Stromal cell of bone marrow (primary cell): ENCODE data around the gene CANT1.
"Not testable (repeated sequence)": the region's sequence is repeated elsewhere in the genome, so short reads cannot be mapped to it uniquely, and the experiment has no call there.

Experiments
- DNase-seq: peaks from one replicate; pipeline ENCODE4 v3.0.0-alpha.2; 2012; ENCODE audit warnings: low read depth

Gene CANT1

DNA sequence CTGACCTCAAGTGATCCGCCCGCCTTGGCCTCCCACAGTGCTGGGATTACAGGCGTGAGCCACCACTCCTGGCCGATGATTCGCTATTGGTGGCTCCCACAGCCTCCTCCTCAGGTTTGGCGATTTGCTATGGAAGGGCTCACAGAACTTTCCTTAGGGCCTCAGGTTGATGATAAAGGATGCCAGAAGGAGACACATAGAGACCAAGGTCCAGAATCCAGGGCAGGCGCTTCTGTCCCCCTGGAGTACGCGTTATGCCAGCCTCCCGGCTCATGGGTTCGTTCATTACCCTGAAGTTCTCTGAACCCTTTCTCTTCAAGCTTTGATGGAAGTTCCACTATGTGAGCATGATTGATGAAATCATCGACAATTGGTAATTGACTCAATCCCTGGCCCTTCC lies 49.8 kb downstream of the CANT1 start:
- DNase-seq: no peak

DNA sequence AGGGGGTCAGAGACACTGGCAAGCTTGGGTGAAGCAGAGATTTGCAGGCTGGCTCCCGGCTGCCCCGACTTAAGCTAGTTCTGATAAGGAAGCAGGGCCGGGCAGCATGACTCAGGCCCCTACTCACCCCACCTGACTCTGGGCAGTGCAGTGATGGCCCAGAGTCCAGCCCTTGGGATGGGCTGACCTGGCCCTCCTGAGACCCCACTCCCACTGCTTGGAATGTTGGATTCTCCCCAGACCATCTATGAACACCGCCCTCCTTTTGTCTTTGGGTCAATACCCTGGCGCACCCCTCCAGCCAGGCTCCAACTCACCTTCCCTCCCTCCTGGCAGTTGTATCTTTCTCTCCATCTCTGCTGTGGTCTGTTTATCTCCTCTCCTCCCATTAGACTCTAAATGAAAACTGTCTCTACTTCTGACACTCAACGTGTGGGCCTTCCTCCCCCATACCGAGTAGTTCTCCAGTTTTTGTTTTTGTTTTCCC lies 50.9 kb downstream of the CANT1 start:
- DNase-seq: no peak

DNA sequence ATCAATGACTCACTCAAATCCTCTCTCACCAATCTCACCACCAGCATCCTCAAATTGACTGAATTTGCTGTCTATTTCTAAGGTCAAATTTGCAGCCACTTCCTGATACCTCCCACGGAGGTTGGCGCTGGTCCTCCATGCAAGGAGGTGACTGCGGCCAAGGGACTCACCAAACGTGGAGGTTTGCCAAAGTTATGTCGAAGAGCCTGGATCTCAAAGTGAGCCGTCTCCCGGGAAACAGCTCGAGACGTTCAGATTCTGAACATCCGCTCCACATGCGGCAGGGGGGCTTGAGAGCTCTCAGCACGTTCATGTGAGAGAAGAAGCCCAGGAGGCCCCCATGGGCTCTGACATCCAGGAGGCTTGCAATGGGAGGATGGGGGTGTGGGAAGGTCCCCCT lies 52.4 kb downstream of the CANT1 start:
- DNase-seq: no peak

DNA sequence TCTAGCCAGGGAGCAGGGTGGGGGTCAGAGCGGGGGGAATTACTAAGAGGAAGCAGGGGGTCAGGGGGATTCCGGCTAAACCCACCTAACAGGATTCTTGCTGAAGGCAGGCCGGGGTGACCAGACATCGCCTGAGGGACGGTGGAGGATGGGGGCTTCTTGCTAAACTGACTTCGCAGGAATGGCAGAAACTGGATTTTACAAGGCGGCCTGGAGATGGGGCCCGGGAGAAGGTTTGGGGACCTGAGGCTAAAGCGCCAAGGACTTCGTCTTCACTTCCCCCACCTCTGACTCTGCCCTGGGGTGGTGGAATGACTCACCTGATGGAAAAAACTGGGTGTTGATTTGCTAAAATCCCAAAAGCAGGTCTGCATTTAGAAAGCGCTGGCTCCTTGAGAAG lies 53.3 kb downstream of the CANT1 start:
- DNase-seq: no peak

DNA sequence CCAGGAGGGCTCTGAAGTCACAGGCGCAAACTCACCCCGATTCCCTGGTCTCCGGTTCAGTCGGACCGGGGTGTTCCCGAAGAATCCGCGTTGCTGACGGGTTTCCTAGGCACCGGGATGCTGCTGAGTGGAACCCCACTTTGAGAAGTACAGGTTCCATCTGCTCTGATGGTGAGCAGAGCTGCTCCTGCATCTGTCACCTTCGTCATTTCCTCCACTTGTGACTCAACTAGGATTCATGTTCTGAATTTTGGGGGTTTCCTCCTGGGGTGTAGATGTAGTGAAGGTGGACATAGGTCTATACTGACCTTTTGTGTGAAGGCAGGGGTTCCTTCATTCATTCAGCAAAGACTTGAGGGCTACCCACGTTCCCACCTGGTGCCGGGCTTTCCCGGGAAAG lies 54.9 kb downstream of the CANT1 start:
- DNase-seq: no peak

DNA sequence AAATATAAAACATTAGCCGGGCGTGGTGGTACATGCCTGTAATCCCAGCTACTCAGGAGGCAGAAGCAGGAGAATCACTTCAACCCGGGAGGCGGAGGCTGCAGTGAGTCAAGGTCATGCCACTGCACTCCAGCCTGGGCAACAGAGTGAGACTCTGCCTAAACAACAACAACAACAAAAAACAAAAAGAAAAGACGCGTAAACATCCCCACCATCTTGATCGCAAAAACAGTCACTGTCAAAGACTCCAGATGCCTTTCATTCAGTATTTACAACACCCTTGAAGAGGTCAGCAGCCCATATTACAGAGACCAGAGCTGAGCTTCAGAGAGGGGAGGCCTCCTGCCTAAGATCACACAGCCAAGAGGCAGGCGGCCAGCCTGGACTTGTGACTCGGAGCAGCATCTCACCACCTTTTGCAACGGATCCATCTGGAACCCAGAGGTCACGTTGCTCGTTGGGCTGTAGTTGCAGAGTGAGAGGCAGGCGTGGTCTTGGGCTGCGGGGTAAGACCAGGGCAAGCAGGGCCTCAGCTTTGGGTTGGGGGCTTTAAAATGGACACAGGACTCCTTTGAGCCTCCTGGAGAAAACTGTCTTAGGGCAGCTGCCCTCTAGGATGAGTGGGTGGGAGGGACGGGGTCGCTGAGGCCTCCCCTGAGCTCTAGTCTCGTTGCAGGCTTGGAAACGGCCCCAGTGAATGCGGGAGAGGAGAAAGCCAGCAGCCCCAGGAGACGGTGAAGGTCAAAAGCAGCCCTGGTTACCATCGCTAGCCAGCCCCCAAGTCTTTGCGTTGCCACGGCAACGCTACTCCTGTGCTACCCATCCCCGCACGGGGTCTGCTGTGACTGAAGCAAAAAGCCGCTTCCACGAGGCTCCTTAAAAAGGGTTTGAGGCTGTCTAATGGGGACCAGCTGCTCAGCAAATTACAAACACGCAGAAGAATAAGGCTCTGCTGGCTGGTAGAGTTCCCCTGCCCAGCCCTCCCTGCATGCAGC lies 55.9 kb downstream of the CANT1 start:
- no peak for DNase-seq

DNA sequence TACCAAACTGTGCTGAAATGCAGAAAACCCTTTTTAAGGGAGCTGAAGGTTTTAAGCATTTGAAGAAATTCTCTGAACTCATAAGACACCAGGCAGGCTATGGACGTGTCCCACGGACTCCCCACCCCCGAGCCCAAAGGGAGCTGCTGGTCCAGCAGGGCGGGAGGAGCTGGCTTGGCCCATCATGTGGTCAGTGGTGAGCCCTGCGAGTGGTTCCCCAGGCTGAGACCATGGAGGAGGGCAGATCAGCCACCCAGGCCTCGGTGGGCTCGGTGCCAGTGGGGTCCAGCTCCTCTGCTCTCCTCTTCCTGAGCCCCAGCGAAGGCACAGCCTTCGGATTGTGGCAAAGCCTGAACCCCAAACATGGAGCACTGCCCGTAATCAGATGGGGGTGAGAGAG lies 56.9 kb downstream of the CANT1 start:
- DNase-seq: no peak

DNA sequence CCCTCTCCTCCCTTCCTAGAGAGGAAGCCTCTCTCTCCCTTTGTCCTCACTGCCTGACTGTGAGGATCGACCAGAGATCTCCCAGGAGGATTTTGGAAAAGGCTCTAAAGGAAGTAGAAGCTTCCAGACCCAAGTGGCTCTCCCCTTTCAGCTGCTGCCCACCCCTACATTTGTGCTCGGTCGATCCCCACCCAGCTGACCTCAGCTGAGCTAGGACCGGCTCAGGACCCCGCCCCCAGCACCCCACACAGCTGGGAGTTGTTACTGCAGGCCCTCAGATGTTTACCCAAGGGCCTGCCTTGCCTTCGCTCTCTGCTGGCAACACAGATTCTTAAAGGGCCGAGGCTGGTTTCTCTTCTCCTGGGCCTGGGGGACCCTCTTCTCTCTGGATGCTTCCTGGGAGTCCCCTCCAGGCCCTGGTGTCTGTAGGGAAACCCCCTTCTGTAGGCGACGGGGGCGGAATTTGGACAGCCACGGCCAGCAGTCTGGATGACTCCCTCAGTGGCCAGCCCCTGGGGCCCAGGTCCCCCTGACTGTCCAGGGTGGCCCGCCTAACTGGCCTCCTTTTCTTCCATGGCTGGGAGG lies 57.5 kb downstream of the CANT1 start:
- no peak for DNase-seq

DNA sequence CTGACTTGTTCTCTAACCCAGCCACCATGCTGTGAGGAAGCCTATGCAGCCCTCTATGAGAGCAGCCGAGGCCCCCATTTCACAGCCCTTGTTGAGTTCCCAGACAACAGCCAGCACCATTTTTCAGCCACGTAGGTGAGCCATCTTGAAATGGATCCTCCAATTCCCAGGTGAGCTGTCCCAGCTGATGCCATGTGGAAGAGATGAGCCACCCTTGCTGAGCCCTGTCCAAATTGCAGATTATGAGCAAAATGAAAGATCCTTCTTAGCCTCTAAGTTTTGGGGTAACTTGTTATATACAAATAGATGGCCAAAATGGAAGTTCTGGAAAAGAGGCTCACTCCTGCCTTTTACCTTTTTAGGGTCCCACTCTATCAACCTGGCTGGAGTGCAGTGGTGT lies 58.7 kb downstream of the CANT1 start:
- no peak for DNase-seq

DNA sequence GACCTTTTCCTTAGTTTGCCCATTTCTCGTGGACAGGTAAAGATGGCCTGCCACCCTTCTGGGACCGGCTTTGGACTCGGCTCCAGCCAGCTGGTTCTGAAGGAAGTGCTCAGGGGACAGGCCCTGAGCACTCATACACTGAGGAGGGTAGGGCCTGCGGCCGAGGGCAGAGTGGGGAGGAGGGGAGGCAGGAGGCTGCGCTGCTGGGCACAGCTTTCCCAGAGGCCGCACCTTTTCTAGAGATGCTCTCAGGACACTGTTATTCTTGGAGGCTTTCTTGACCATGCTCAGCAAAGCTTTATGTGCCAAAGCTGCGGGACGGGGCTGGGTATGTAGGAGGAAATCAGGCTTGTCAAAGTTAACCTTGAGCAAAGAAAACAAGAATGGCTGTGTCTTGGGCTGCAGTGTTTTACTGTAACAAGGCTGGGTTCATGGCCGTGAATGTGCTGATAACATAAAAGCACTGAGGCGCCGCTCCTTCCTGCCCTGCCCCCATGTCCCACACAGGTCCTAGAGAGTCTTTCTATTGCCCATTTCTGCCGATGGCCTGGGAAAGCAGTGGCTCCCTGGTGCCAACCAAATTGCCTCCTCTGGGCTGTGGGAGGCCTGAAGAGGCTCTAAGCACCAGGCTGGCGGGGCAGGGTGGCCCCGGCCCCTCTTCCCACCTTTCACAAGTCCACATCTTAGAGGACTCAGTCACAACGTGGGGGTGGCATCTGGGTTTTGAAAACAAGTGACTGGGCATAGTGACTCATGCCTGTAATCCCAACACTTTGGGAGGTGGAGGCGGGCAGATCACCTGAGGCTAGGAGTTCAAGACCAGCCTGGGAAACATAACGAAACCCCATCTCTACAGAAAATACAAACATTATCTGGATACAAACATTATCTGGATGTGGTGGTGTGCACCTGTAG lies 62.1 kb downstream of the CANT1 start:
- no peak for DNase-seq

DNA sequence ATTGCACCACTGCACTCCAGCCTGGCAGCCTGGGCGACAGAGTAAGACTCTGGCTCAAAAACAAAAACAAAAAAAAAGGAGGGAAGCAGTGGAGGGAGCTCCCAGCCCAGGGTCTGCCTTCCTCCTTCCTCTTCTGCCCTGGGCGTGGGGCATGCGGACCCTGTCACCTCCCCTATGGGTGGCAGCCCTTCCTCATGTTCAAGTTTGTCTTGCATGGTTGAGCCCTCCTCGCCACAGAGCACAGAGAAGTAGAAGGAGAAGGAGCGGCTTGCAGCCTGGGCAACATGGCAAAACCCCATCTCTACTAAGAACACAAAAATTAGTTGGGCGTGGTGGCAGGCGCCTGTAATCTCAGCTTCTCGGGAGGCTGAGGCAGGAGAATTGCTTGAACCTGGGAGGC lies 62.9 kb downstream of the CANT1 start:
- no peak for DNase-seq

DNA sequence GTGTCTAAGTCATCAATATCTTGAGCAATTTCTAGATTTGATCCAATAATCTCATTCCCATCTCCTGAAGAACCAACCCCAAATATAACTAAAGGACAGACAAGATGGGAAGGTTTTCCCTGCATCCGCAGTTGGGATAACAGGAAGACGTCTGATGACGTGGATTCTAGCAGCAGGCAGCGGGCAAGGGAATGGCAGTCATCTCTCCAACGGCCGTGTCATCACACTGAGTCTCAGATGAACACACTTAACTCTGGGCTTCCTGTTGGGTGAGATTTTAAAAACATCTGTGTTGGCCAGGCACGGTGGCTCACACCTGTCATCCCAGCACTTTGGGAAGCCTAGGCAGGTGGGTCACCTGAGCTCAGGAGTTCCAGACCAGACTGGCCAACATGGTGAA lies 63.4 kb downstream of the CANT1 start:
- DNase-seq: no peak

DNA sequence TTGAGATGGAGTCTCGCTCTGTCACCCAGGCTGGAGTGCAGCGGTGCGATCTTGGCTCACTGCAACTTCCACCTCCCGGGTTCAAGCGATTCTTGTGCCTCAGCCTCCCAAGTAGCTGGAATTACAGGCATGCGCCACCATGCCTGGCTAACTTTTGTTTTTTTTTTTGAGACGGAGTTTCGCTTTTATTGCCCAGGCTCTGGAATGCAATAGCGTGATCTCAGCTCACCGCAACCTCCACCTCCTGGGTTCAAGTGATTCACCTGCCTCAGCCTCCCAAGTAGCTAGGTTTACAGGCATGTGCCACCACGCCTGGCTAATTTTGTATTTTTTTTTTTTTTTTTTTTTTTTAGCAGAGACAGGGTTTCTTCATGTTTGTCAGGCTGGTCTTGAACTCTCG lies 64.1 kb downstream of the CANT1 start:
- not testable (repeated sequence) for DNase-seq

DNA sequence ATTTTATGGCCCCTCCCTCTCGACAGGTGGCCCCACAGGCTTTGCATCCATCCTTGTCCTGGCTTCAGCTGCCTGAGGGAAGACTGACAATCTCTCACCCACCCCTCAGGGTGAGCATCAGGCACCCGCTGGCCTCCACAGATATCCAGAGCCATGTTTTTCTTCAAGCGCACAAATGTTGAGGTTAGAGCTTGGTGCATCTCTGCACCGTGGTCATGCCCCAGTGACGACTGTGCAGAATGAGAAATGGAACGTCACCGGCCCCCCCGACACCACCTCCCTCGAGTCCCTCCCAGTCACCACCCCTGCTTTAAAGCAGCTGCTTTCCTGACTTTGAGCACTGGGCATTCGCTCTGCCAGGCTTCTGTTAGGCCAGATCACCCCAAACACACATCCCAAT lies 64.6 kb downstream of the CANT1 start:
- DNase-seq: no peak

DNA sequence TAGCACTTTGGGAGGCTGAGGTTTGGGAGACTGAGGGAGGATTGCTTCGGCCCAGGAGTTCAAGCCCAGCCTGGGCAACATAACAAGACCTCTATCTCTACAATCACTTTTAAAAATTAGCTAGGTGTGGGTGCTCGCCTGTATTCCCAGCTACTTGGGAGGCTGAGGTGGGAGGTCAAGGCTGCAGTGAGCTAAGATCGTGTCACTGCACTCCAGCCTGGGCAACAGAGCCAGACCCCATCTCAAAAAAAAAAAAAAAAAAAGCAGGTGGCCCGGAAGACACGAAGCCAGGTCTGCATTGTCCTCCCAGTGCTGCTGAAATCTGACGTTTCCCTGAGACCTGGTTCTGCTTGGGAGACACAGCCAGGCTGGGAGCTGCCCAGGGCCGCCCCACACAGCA lies 65.5 kb downstream of the CANT1 start:
- DNase-seq: no peak
